ENCODE results near the gene VTCN1.
"Not testable (repeated sequence)": the region's sequence is repeated elsewhere in the genome, so short reads cannot be mapped to it uniquely, and the experiment has no call there.

The VTCN1 gene, protein sequence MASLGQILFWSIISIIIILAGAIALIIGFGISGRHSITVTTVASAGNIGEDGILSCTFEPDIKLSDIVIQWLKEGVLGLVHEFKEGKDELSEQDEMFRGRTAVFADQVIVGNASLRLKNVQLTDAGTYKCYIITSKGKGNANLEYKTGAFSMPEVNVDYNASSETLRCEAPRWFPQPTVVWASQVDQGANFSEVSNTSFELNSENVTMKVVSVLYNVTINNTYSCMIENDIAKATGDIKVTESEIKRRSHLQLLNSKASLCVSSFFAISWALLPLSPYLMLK

GRCh38 chr1:117210831-117211261 is at the start of gene VTCN1:
Gene VTCN1 (minus strand): TSS chr1:117210927. CDS start chr1:117210855, 72 bp downstream.
- TF ChIP-seq ZFP3 (CRISPR knock-in tag; IDR thresholded peaks at IDR 0.05), result no peak
- TF ChIP-seq RARB (CRISPR knock-in tag; IDR thresholded peaks at IDR 0.05), result no peak
- no peak for TF ChIP-seq PPARA (CRISPR knock-in tag; IDR thresholded peaks at IDR 0.05; ENCODE audit: borderline replicate concordance)
- TF ChIP-seq, protein P1, sequence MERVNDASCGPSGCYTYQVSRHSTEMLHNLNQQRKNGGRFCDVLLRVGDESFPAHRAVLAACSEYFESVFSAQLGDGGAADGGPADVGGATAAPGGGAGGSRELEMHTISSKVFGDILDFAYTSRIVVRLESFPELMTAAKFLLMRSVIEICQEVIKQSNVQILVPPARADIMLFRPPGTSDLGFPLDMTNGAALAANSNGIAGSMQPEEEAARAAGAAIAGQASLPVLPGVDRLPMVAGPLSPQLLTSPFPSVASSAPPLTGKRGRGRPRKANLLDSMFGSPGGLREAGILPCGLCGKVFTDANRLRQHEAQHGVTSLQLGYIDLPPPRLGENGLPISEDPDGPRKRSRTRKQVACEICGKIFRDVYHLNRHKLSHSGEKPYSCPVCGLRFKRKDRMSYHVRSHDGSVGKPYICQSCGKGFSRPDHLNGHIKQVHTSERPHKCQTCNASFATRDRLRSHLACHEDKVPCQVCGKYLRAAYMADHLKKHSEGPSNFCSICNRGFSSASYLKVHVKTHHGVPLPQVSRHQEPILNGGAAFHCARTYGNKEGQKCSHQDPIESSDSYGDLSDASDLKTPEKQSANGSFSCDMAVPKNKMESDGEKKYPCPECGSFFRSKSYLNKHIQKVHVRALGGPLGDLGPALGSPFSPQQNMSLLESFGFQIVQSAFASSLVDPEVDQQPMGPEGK (CRISPR knock-in tag; IDR thresholded peaks at IDR 0.05; ENCODE audit: borderline replicate concordance), result no peak
- TF ChIP-seq OSR1 (CRISPR knock-in tag; IDR thresholded peaks at IDR 0.05), result no peak
- TF ChIP-seq CSDC2 (CRISPR knock-in tag; IDR thresholded peaks at IDR 0.05), result no peak
- TF ChIP-seq ZFP30 (CRISPR knock-in tag; IDR thresholded peaks at IDR 0.05), result no peak
- no peak for TF ChIP-seq ESRRG (CRISPR knock-in tag; IDR thresholded peaks at IDR 0.05)
- TF ChIP-seq, protein P2, sequence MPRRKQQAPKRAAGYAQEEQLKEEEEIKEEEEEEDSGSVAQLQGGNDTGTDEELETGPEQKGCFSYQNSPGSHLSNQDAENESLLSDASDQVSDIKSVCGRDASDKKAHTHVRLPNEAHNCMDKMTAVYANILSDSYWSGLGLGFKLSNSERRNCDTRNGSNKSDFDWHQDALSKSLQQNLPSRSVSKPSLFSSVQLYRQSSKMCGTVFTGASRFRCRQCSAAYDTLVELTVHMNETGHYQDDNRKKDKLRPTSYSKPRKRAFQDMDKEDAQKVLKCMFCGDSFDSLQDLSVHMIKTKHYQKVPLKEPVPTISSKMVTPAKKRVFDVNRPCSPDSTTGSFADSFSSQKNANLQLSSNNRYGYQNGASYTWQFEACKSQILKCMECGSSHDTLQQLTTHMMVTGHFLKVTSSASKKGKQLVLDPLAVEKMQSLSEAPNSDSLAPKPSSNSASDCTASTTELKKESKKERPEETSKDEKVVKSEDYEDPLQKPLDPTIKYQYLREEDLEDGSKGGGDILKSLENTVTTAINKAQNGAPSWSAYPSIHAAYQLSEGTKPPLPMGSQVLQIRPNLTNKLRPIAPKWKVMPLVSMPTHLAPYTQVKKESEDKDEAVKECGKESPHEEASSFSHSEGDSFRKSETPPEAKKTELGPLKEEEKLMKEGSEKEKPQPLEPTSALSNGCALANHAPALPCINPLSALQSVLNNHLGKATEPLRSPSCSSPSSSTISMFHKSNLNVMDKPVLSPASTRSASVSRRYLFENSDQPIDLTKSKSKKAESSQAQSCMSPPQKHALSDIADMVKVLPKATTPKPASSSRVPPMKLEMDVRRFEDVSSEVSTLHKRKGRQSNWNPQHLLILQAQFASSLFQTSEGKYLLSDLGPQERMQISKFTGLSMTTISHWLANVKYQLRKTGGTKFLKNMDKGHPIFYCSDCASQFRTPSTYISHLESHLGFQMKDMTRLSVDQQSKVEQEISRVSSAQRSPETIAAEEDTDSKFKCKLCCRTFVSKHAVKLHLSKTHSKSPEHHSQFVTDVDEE (CRISPR knock-in tag; IDR thresholded peaks at IDR 0.05), result no peak
- no peak for TF ChIP-seq ZNF70 (CRISPR knock-in tag; IDR thresholded peaks at IDR 0.05)
- no peak for TF ChIP-seq ZC3H10 (CRISPR knock-in tag; IDR thresholded peaks at IDR 0.05)
- ATAC-seq, result no peak

- TF ChIP-seq RARB (CRISPR knock-in tag; IDR thresholded peaks at IDR 0.05), result no peak
- TF ChIP-seq OSR1 (CRISPR knock-in tag; IDR thresholded peaks at IDR 0.05), result no peak
- no peak for TF ChIP-seq PPARA (CRISPR knock-in tag; IDR thresholded peaks at IDR 0.05; ENCODE audit: borderline replicate concordance)
- TF ChIP-seq GLIS3 (CRISPR knock-in tag; IDR thresholded peaks at IDR 0.05), result no peak
- TF ChIP-seq, protein P2 (CRISPR knock-in tag; IDR thresholded peaks at IDR 0.05), result no peak
- TF ChIP-seq ISL1 (CRISPR knock-in tag; IDR thresholded peaks at IDR 0.05), result no peak
- TF ChIP-seq, protein P3, sequence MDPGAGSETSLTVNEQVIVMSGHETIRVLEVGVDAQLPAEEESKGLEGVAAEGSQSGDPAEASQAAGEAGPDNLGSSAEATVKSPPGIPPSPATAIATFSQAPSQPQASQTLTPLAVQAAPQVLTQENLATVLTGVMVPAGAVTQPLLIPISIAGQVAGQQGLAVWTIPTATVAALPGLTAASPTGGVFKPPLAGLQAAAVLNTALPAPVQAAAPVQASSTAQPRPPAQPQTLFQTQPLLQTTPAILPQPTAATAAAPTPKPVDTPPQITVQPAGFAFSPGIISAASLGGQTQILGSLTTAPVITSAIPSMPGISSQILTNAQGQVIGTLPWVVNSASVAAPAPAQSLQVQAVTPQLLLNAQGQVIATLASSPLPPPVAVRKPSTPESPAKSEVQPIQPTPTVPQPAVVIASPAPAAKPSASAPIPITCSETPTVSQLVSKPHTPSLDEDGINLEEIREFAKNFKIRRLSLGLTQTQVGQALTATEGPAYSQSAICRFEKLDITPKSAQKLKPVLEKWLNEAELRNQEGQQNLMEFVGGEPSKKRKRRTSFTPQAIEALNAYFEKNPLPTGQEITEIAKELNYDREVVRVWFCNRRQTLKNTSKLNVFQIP (CRISPR knock-in tag; IDR thresholded peaks at IDR 0.05; ENCODE audit: borderline replicate concordance, low read depth), result no peak
- no peak for TF ChIP-seq ZNF70 (CRISPR knock-in tag; IDR thresholded peaks at IDR 0.05)
- no peak for TF ChIP-seq ZFP3 (CRISPR knock-in tag; IDR thresholded peaks at IDR 0.05)
- no peak for ATAC-seq
Observed at GRCh38 chr1:117258791-117259190, 48.1 kb upstream of the VTCN1 start.

DNA sequence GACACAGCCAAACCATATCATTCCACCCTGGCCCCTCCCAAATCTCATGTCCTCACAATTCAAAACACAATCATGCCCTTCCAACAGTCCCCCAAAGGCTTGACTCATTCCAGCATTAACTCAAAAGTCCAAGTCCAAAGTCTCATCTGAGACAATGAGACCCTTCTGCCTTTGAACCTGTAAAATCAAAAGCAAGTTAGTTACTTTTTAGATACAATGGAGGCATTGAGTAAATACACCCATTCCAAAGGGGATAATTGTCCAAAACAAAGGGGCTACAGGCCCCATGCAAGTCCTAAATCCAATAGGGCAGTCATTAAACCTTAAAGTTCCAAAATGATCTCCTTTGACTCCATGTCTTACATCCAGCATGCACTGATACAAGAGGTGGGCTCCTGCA is 47.3 kb upstream of the VTCN1 start:
- ATAC-seq, result not testable (repeated sequence)

DNA sequence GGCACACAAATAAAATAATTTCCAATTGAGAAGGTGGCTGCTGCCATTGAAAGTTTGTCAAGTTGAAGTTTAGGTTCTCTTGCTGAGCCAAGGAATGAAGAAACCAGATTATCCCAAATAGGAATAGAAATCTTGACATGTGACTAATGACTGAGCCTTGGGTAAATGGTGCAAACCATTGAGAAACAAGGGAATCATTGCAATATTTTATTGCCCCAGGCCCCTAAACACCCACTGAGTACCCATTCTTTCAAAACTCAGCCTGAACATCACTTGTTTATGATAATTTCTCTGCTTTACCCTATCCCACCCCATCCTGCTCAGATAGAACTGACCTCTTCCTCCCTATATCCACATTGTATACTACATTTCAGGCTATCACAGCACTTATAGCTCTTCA is 46.6 kb upstream of the VTCN1 start:
- ATAC-seq, result no peak
- TF ChIP-seq ISL1 (CRISPR knock-in tag; IDR thresholded peaks at IDR 0.05) (no peak), CREB5 (CRISPR knock-in tag; IDR thresholded peaks at IDR 0.05; ENCODE audit: low read depth) (no peak), SNAI2 (CRISPR knock-in tag; IDR thresholded peaks at IDR 0.05) (no peak), ZNF565 (CRISPR knock-in tag; conservative IDR thresholded peaks at IDR 0.05; ENCODE audit: low read depth) (no peak), ZNF8 (CRISPR knock-in tag; IDR thresholded peaks at IDR 0.05) (no peak), ESRRG (CRISPR knock-in tag; IDR thresholded peaks at IDR 0.05) (no peak), CSDC2 (CRISPR knock-in tag; IDR thresholded peaks at IDR 0.05) (no peak), OSR1 (CRISPR knock-in tag; IDR thresholded peaks at IDR 0.05) (no peak), RARB (CRISPR knock-in tag; IDR thresholded peaks at IDR 0.05) (no peak), ZFP30 (CRISPR knock-in tag; IDR thresholded peaks at IDR 0.05) (no peak)
- TF ChIP-seq, protein P2 (CRISPR knock-in tag; IDR thresholded peaks at IDR 0.05), result no peak
- TF ChIP-seq, protein P1 (CRISPR knock-in tag; IDR thresholded peaks at IDR 0.05; ENCODE audit: borderline replicate concordance), result no peak
